IPS-18a (cell line): ENCODE data around the gene RRAD.

ENCODE experiments used
- H3K27ac ChIP-seq: one replicate; pipeline ENCODE4 v1.5.1; 2013; ENCODE audit warnings: low read length
- H3K27me3 ChIP-seq: one replicate; pipeline ENCODE4 v1.6.1; 2013; ENCODE audit warnings: mild to moderate bottlenecking, low read length; ENCODE audit not compliant: control insufficient read depth, insufficient read depth
- H3K36me3 ChIP-seq: one replicate; pipeline ENCODE4 v1.6.1; 2013; ENCODE audit warnings: low read depth, low read length; ENCODE audit not compliant: control insufficient read depth
- H3K4me1 ChIP-seq: one replicate; pipeline ENCODE4 v1.6.1; 2013; ENCODE audit warnings: low read depth, low read length; ENCODE audit not compliant: control insufficient read depth
- H3K4me3 ChIP-seq: one replicate; pipeline ENCODE4 v1.5.1; 2013; ENCODE audit warnings: low read length
- H3K9ac ChIP-seq: one replicate; pipeline ENCODE4 v1.6.1; 2013; ENCODE audit warnings: mild to moderate bottlenecking, low read length, moderate library complexity
- H3K9me3 ChIP-seq: one replicate; pipeline ENCODE4 v1.6.1; 2013; ENCODE audit warnings: low read depth, low read length; ENCODE audit not compliant: control insufficient read depth

The RRAD gene

GRCh38 chr16:66891360-66891759 is 34.0 kb downstream of the RRAD start:
- H3K27me3 ChIP-seq = no peaks in the 10 kb centered on the region
- H3K27ac ChIP-seq = no peak overlapping the region
- no peak overlapping the region for H3K4me3 ChIP-seq
- no peak overlapping the region for H3K9ac ChIP-seq
- H3K9me3 ChIP-seq = no peaks in the 10 kb centered on the region
- H3K4me1 ChIP-seq = no peaks in the 10 kb centered on the region
- H3K36me3 ChIP-seq = peaks cover 14% of the 10 kb centered on the region

DNA sequence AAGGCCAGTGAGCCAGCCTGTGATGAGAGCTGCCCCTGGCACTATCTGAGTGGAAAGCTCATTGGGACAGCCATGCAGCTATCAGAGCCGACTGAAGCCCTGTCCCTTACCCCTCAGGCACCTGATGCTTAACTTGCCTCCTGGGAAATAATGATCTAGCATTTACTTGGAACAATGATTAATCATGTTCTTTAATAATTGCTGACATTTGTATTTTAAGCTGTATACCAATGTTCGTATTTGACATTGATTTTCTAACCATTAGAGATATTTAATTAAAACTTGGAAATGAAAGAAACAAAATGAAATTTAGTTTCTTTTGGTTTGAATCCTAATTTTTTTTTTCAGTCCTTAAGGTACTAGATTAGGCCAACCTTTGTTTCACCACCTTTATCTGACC is 34.5 kb downstream of the RRAD start:
- Histone ChIP-seq H3K4me3 (no peak overlapping the region), H3K4me1 (no peaks in the 10 kb centered on the region), H3K9me3 (no peaks in the 10 kb centered on the region), H3K27ac (no peak overlapping the region), H3K9ac (no peak overlapping the region), H3K36me3 (peaks cover 20% of the 10 kb centered on the region), H3K27me3 (no peaks in the 10 kb centered on the region)

DNA sequence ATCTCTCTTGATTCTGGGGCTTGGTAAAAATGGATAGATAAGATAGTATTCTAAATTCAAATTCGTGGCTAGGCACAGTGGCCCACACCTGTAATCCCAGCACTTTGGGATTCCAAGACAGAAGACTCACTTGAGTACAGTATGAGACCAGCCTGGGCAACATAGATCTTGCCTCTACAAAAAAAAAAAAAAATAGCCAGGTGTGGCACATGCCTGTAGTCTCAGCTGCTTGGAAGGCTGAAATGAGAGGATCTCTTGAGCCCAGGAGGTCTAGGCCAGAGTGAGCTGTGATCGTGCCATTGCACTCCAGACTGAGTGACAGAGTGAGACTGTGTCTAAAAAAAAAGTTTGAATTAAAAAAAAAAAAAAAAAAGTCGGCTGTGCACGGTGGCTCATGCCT is 35.7 kb downstream of the RRAD start:
- H3K36me3 ChIP-seq = peaks cover 32% of the 10 kb centered on the region
- H3K27ac ChIP-seq = no peak overlapping the region
- no peak overlapping the region for H3K4me3 ChIP-seq
- H3K27me3 ChIP-seq = no peaks in the 10 kb centered on the region
- no peaks in the 10 kb centered on the region for H3K9me3 ChIP-seq
- H3K4me1 ChIP-seq = no peaks in the 10 kb centered on the region
- H3K9ac ChIP-seq = no peak overlapping the region

DNA sequence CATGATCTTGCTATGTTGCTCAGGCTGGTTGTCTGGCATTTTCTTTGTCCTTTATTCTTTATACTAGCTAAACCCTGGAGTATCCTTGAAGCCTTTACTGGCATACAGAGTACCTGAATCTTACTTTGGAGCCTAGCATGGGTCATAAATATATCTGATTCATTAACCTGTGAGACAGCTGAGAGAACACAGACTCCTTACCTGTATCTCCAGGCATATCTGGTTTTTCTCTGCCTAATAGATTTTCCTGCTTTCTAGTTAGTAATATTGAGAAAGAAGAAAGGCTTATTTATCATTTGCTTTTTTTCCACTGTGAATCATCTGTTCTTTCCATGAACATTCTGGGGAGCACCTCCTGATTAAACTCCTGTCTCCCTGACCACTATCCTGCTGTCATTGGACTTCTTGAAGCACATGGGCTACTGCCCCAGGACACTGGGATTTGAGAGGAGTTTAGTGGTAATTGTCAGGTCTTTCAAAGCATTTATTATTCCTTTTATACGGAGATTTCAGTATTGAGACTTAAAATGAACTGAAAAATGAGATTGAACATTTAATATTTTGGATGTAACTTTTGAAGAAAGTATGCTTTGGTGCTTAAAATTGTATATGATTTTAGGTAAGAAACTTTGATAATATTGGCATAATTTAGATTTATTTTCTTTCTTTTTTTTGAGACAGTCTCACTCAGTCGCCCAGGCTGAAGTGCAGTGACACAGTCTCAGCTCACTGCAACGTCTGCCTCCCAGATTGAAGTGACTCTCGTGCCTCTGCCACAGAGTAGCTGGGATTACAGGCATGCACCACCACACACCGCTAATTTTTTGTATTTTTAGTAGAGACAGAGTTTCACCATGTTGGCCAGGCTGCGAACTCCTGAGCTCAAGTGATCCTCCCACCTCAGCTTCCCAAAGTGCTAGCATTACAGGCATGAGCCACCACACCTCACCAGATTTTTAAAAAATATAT is 36.4 kb downstream of the RRAD start:
- no peaks in the 10 kb centered on the region for H3K9me3 ChIP-seq
- no peak overlapping the region for H3K9ac ChIP-seq
- no peak overlapping the region for H3K27ac ChIP-seq
- no peaks in the 10 kb centered on the region for H3K4me1 ChIP-seq
- H3K4me3 ChIP-seq = no peak overlapping the region
- H3K27me3 ChIP-seq = no peaks in the 10 kb centered on the region
- H3K36me3 ChIP-seq = peaks cover 37% of the 10 kb centered on the region

DNA sequence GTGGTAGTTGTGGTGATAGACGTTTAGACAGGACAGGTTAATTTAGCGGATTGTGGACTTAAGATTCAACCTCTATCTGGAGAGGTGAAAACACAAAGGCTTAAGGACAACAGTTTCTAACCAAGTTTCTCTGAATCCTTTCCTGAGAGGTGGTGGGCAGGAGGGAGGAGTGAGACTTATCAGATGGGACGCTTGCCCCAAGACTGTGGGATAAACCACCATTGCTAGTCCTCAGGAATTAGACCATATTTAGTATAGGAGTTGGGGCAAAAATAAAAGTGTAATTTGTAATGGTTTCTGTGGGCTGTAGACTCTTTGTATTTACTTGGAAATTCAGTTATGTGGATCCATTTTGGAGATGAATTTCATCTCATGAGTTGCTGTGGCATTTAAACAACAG is 38.4 kb downstream of the RRAD start:
- Histone ChIP-seq H3K36me3 (peaks cover 37% of the 10 kb centered on the region), H3K4me3 (no peak overlapping the region), H3K4me1 (peaks cover under 1% of the 10 kb centered on the region), H3K9ac (no peak overlapping the region), H3K27ac (no peak overlapping the region), H3K9me3 (no peaks in the 10 kb centered on the region), H3K27me3 (no peaks in the 10 kb centered on the region)

- Histone ChIP-seq H3K4me3 (no peak overlapping the region), H3K36me3 (peaks cover 36% of the 10 kb centered on the region), H3K27me3 (no peaks in the 10 kb centered on the region), H3K9me3 (no peaks in the 10 kb centered on the region), H3K27ac (no peak overlapping the region), H3K9ac (no peak overlapping the region), H3K4me1 (peaks cover 6% of the 10 kb centered on the region)
Observed at GRCh38 chr16:66886321-66886720, 39.0 kb downstream of the RRAD start.

DNA sequence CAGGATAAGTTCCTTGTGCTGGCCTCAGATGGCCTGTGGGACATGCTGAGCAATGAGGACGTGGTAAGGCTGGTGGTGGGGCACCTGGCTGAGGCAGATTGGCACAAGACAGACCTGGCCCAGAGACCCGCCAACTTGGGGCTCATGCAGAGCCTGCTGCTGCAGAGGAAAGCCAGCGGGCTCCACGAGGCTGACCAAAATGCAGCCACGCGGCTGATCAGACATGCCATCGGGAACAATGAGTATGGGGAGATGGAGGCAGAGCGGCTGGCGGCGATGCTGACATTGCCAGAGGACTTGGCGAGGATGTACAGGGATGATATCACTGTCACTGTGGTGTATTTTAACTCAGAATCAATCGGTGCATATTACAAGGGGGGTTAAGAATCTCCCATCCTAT is 39.8 kb downstream of the RRAD start:
- no peaks in the 10 kb centered on the region for H3K27me3 ChIP-seq
- H3K27ac ChIP-seq = no peak overlapping the region
- H3K4me1 ChIP-seq = peaks cover 6% of the 10 kb centered on the region
- peaks cover 33% of the 10 kb centered on the region for H3K36me3 ChIP-seq
- no peak overlapping the region for H3K9ac ChIP-seq
- H3K9me3 ChIP-seq = no peaks in the 10 kb centered on the region
- H3K4me3 ChIP-seq = no peak overlapping the region

DNA sequence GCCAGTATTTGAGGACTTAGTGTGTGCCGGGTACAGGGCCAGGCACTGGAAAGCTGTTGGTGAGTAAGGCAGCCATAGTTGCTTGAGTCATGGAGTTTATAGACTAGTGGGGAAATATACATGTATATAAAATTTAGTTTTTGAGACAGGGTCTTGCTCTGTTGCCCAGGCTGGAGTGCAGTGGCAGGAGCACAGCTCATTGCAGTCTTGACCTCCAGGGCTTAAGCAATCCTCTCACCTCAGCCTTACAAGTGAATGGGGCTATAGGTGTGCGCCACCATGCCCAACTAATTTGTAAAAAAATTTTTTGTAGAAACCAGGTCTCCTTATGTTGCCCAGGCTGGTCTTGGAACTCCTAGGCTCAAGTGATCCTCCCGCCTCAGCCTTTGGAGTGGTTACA is 42.6 kb downstream of the RRAD start:
- Histone ChIP-seq H3K4me3 (no peak overlapping the region), H3K36me3 (peaks cover 33% of the 10 kb centered on the region), H3K27ac (no peak overlapping the region), H3K4me1 (peaks cover 9% of the 10 kb centered on the region), H3K9me3 (no peaks in the 10 kb centered on the region), H3K9ac (no peak overlapping the region), H3K27me3 (peaks cover 7% of the 10 kb centered on the region)

- peaks cover 29% of the 10 kb centered on the region for H3K36me3 ChIP-seq
- H3K27me3 ChIP-seq = peaks cover 7% of the 10 kb centered on the region
- H3K9me3 ChIP-seq = no peaks in the 10 kb centered on the region
- H3K4me1 ChIP-seq = peaks cover 9% of the 10 kb centered on the region
- H3K9ac ChIP-seq = no peak overlapping the region
- H3K27ac ChIP-seq = no peak overlapping the region
- H3K4me3 ChIP-seq = peak overlapping the region; percentile 89
Observed at GRCh38 chr16:66881964-66882508, 43.3 kb downstream of the RRAD start.

GRCh38 chr16:66881560-66881959 is 43.8 kb downstream of the RRAD start:
- Histone ChIP-seq H3K9me3 (no peaks in the 10 kb centered on the region), H3K36me3 (peaks cover 25% of the 10 kb centered on the region), H3K9ac (no peak overlapping the region), H3K27me3 (peaks cover 7% of the 10 kb centered on the region), H3K27ac (no peak overlapping the region), H3K4me3 (peak overlapping the region; percentile 89), H3K4me1 (peaks cover 9% of the 10 kb centered on the region)

DNA sequence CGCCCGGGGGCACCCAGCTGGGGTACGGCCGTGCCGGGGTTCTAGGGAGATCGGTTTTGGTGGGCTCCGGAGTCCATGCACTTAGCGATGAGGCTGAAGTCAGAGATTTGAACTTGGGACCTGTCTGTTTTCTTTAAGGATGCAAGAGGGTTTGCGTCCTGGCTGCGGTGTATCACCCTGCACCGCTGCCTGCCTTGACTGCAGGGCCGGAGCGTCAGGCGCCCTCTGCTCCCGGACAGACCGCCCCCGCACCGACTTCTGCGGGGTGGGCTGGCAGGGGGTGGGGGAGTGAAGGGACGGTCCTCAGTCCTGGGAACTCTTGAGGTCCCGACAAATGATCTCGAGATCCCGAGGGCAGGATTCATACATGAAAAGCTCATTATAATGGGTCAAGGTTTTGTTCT is 44.3 kb downstream of the RRAD start:
- Histone ChIP-seq H3K27me3 (peaks cover 7% of the 10 kb centered on the region), H3K36me3 (peaks cover 19% of the 10 kb centered on the region), H3K9ac (peak overlapping the region; percentile 51), H3K4me1 (peaks cover 9% of the 10 kb centered on the region), H3K9me3 (no peaks in the 10 kb centered on the region), H3K27ac (no peak overlapping the region), H3K4me3 (peak overlapping the region; percentile 89)
